ENCODE results near the gene DNASE1L3.

DNA sequence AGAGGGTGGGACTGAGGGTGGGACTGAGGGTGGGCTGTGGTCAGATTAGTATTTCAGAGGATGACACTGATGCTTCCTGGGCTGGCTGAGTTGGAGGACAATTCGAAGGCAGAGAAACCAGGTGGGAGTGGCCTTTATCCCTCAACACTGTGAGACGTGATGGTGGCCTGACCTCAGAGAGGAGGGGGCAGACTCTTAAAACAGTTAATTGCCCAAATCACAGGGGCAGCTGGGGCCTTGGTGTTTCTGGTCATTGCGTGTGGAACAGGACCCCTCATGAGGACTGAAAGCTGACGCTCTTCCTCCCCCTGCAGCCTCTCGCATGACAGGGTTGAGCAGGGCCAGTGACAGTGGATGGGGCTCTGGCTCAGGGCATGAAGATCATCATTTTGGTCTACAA, 18.7 kb downstream of the DNASE1L3 start:
- TF ChIP-seq, protein P1, sequence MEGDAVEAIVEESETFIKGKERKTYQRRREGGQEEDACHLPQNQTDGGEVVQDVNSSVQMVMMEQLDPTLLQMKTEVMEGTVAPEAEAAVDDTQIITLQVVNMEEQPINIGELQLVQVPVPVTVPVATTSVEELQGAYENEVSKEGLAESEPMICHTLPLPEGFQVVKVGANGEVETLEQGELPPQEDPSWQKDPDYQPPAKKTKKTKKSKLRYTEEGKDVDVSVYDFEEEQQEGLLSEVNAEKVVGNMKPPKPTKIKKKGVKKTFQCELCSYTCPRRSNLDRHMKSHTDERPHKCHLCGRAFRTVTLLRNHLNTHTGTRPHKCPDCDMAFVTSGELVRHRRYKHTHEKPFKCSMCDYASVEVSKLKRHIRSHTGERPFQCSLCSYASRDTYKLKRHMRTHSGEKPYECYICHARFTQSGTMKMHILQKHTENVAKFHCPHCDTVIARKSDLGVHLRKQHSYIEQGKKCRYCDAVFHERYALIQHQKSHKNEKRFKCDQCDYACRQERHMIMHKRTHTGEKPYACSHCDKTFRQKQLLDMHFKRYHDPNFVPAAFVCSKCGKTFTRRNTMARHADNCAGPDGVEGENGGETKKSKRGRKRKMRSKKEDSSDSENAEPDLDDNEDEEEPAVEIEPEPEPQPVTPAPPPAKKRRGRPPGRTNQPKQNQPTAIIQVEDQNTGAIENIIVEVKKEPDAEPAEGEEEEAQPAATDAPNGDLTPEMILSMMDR (IDR thresholded peaks at IDR 0.05; ENCODE audit: poor library complexity) = no peak
- TF ChIP-seq EZH2 (IDR thresholded peaks at IDR 0.05; ENCODE audit: borderline replicate concordance) (no peak), EZH2phosphoT487 (IDR thresholded peaks at IDR 0.05; ENCODE audit: low read depth, severe bottlenecking, unreplicated experiment) (no peak)
